AG04450 (cell line): ENCODE measurements around the gene JPH2. TPM values are rescaled to one million over a fixed set of nuclear protein-coding genes. Genes with fewer than 3 reads are reported as not detected.
"Not testable (repeated sequence)": the region's sequence is repeated elsewhere in the genome, so short reads cannot be mapped to it uniquely, and the experiment has no call there.

Source experiments
- CTCF ChIA-PET: fragments of 300-600, 350-600 bp; formaldehyde crosslinking; extraction: SDS; loops from one replicate; lab custom pipeline; 2022; ENCODE audit warnings: antibody characterized with exemption, inconsistent platforms; lab: Charles Lee
- POLR2A ChIA-PET: fragments of 350-600 bp; formaldehyde crosslinking; extraction: SDS; loops from one replicate; lab custom pipeline; 2021; ENCODE audit warnings: antibody characterized with exemption, inconsistent platforms; lab: Yijun Ruan, JAX
- DNase-seq: peaks from one replicate; pipeline ENCODE4 v3.0.0-alpha.2; 2011; ENCODE audit warnings: low read depth, low spot score
- H3K27ac ChIP-seq: one replicate; pipeline ENCODE4 v1.5.1; 2012; ENCODE audit warnings: low read depth, low read length, control low read depth
- H3K27me3 ChIP-seq: one replicate; pipeline ENCODE4 v1.6.0; 2012; ENCODE audit warnings: low read length; ENCODE audit not compliant: control insufficient read depth, insufficient read depth
- H3K4me3 ChIP-seq: 2 replicates; pipeline ENCODE4 v1.5.1; 2011; ENCODE audit warnings: mild to moderate bottlenecking, low read depth, low read length, control low read depth
- H3K9me3 ChIP-seq: 2 replicates; pipeline ENCODE4 v1.5.1; 2012; ENCODE audit warnings: low read length; ENCODE audit not compliant: control insufficient read depth, insufficient read depth
- polyA plus RNA-seq: library from polyadenylated mRNA; depleted of rRNA; stranded (reverse); fragments of >200 nt; gene quantifications from 2 replicates; pipeline ENCODE4 v1.2.3, GENCODE V29; 2011
- TF ChIP-seq, protein P1 (sequence below): IDR thresholded peaks from 2 replicates; pipeline ENCODE4 v1.5.1; 2011; ENCODE audit warnings: low read depth, low read length, control low read depth, inconsistent platforms

Gene JPH2
- polyA plus RNA-seq, 1 experiment = 1.3 TPM

DNA sequence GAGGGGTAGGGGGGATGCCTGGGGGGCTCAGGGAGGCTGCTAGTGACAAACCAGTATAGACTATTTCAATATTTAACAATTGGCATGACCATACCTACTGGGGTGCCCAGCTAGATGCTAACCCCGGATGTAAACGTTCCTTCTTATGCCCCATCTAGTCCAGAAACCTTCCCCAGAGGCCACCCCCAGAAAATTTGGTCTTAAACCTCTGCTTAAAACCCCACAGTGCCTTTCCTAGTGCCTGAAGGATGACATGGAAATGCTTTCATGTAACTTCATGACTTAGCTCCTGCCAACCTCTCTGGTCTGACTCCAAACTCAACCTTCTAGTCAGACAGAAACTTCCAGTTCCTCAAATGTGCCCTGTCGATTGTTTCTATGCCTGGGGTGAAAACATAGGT is 52.0 kb downstream of the JPH2 start:
- DNase-seq = no peak
- ChIA-PET CTCF (interaction anchor here (0.9 to 2.9 kb wide), 4 partner anchors 19 to 73 kb away, joined by 3 to 15 read pairs (median 4); no protein-coding TSS in a partner anchor), POLR2A (interaction anchor here (1.0 kb wide), 1 partner anchor 46 kb away, joined by 3 read pairs; no protein-coding TSS in a partner anchor)
- H3K27ac ChIP-seq = no peak overlapping the region
- H3K9me3 ChIP-seq = no peaks in the 10 kb centered on the region
- TF ChIP-seq, protein P1, sequence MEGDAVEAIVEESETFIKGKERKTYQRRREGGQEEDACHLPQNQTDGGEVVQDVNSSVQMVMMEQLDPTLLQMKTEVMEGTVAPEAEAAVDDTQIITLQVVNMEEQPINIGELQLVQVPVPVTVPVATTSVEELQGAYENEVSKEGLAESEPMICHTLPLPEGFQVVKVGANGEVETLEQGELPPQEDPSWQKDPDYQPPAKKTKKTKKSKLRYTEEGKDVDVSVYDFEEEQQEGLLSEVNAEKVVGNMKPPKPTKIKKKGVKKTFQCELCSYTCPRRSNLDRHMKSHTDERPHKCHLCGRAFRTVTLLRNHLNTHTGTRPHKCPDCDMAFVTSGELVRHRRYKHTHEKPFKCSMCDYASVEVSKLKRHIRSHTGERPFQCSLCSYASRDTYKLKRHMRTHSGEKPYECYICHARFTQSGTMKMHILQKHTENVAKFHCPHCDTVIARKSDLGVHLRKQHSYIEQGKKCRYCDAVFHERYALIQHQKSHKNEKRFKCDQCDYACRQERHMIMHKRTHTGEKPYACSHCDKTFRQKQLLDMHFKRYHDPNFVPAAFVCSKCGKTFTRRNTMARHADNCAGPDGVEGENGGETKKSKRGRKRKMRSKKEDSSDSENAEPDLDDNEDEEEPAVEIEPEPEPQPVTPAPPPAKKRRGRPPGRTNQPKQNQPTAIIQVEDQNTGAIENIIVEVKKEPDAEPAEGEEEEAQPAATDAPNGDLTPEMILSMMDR = no peak
- H3K4me3 ChIP-seq = no peak overlapping the region
- H3K27me3 ChIP-seq = peaks cover 3% of the 10 kb centered on the region

DNA sequence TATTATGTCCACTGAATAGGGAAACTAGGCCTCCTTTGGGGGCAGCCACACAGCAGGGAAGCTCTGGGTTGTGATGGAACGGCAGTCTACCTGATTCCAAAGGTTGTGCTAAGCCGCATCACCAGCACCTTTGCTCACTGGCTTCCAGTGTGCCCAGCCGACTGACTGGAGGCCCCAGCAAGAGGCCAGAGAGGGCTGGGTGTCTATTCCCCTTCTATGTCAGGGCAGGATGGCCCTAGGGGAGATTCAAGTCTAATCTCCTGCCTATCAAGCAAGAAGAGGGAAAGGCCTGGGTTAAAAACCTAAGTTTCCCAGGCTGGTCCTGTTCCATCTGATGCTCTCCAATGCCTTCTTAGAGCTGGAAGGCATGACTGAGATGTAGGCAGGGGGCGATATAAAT is 53.6 kb downstream of the JPH2 start:
- H3K27ac ChIP-seq = no peak overlapping the region
- POLR2A ChIA-PET = no interaction called here
- no peaks in the 10 kb centered on the region for H3K9me3 ChIP-seq
- DNase-seq = no peak
- H3K4me3 ChIP-seq = no peak overlapping the region
- TF ChIP-seq, protein P1 = no peak
- CTCF ChIA-PET = interaction anchor here (2.8 to 6.3 kb wide), 2 partner anchors 16 to 57 kb away, joined by 11 to 32 read pairs; no protein-coding TSS in a partner anchor
- H3K27me3 ChIP-seq = no peaks in the 10 kb centered on the region

DNA sequence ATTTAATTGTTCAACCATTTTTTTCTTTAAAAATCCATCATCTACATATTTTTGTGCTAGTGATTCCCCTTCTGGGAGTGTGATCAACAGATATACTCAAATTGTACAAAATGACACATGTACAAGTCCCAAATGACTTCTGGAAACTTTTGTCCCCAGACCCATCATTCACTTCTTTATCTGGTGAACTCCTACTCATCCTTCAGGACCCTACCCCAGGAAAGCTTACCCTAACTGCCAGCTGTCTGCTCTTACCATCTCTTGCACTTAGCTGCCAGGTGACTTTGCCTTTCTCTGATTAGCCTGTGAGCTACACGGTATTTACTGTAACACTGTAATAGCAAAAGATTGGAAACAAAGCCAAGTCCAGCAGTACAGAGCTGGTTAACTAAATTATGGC is 55.3 kb downstream of the JPH2 start:
- Histone ChIP-seq H3K27ac (no peak overlapping the region), H3K4me3 (no peak overlapping the region), H3K27me3 (no peaks in the 10 kb centered on the region), H3K9me3 (no peaks in the 10 kb centered on the region)
- TF ChIP-seq, protein P1 = no peak
- POLR2A ChIA-PET = no interaction called here
- DNase-seq = no peak
- CTCF ChIA-PET = interaction anchor here (2.8 to 6.3 kb wide), 2 partner anchors 14 to 58 kb away, joined by 11 to 32 read pairs; no protein-coding TSS in a partner anchor

DNA sequence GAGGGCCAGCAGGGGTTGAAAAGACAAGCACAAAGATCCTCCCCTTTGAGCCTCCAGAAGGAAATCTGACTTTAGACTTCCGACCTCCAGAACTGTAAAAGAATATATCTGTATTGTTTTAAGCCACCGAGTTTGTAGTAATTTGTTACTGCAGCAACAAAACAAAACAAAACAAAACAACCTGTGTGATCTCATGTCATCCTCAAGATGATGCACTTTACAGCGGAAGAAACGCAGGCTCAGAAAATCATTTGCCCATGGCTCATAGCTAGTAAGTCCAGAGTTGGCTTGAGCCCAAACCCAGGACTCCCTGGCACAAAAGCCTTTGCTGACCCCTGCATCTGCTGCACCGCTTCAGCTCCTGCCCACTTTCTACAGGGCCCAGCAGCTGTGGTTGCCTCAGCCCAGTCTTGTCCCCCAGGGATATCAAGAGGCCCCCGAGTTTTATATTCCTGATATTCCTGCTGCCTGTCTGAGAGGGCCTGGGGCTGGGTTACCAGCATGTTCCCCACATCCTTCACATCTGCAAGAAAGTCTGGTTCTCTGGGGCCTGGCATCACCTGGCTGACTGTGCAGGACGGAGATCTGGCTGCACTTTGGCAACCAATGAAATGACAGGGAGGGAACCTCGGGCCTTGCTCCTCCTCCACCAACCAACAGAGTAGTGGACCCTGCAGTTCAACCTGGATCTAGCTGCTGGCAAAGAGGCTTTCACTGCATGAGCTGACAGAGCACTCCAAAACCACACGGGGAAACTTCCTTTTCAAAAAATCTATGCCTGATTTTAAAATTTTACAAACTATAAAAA is 56.9 kb downstream of the JPH2 start:
- TF ChIP-seq, protein P1 = no peak
- no peak for DNase-seq
- Histone ChIP-seq H3K27ac (no peak overlapping the region), H3K27me3 (no peaks in the 10 kb centered on the region), H3K4me3 (no peak overlapping the region), H3K9me3 (no peaks in the 10 kb centered on the region)
- CTCF ChIA-PET = interaction anchor here (0.6 to 6.3 kb wide), 3 partner anchors 13 to 78 kb away, joined by 6 to 32 read pairs (median 11); no protein-coding TSS in a partner anchor
- POLR2A ChIA-PET = no interaction called here

DNA sequence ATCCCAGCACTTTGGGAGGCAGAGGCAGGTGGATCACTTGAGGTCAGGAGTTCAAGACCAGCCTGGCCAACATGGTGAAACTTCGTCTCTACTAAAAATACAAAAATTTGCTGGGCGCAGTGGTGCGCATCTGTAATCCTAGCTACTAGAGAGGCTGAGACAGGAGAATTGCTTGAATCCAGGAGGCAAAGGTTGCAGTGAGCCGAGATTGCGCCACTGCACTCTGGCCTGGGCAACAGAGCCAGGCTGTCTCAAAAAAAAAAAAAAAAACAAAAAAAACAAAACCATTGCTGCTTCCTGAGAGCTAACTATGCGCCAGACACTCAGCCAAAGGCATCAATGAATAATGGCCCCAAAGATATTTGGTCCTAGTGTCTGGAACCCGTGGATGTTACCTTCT is 57.7 kb downstream of the JPH2 start:
- DNase-seq, H3K27ac ChIP-seq, H3K4me3 ChIP-seq, H3K27me3 ChIP-seq, POLR2A ChIA-PET, H3K9me3 ChIP-seq: not testable (repeated sequence)
- CTCF ChIA-PET = interaction anchor here (0.6 to 6.3 kb wide), 4 partner anchors 12 to 79 kb away, joined by 4 to 32 read pairs (median 8); no protein-coding TSS in a partner anchor
